ENCODE data around the gene VPS51. TPM values are rescaled to one million over a fixed set of nuclear protein-coding genes. Genes with fewer than 3 reads are reported as not detected.

VPS51 gene
- total RNA-seq, 1 experiment from 2014 or later: 113 TPM

DNA sequence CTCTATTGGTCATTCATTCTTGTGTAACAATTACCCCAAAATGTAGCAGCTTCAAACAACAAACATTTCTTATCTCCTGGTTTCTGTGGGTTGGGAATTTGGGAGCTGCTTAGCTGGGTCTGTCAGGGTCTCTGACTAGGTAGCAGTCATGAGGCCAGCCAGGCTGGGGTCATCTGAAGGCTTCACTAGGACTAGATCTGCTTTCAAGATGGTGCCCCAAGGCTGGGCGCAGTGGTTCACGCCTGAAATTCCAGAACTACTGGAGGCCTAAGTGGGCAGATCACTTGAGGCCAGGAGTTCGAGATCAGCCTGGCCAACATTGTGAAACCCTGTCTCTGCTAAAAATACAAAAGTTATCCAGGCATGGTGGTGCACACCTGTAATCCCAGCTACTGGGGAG lies 60.9 kb downstream of the VPS51 start:
- H3K4me2 ChIP-seq: no peak overlapping the region
- TF ChIP-seq, protein P1, sequence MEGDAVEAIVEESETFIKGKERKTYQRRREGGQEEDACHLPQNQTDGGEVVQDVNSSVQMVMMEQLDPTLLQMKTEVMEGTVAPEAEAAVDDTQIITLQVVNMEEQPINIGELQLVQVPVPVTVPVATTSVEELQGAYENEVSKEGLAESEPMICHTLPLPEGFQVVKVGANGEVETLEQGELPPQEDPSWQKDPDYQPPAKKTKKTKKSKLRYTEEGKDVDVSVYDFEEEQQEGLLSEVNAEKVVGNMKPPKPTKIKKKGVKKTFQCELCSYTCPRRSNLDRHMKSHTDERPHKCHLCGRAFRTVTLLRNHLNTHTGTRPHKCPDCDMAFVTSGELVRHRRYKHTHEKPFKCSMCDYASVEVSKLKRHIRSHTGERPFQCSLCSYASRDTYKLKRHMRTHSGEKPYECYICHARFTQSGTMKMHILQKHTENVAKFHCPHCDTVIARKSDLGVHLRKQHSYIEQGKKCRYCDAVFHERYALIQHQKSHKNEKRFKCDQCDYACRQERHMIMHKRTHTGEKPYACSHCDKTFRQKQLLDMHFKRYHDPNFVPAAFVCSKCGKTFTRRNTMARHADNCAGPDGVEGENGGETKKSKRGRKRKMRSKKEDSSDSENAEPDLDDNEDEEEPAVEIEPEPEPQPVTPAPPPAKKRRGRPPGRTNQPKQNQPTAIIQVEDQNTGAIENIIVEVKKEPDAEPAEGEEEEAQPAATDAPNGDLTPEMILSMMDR (conservative IDR thresholded peaks at IDR 0.05): no peak
- no peak for TF ChIP-seq EZH2 (IDR thresholded peaks at IDR 0.05; ENCODE audit: low read depth)
- POLR2A ChIA-PET (ENCODE audit: unreplicated experiment): interaction anchor here (0.5 to 0.6 kb wide), 2 partner anchors 40 to 98 kb away, joined by 3 to 6 read pairs; partner anchors contain the start of gene ZNHIT2
- H3K9me3 ChIP-seq (ENCODE audit: insufficient read depth, low read depth): no peaks in the 10 kb centered on the region
- no peaks in the 10 kb centered on the region for H3K27me3 ChIP-seq (ENCODE audit: insufficient read depth, low read depth)
- peaks cover 28% of the 10 kb centered on the region for H3F3A ChIP-seq (ENCODE audit: insufficient read depth, low read depth)
- no peaks in the 10 kb centered on the region for H3K9me2 ChIP-seq (ENCODE audit: insufficient read depth)
- no peak overlapping the region for H2AFZ ChIP-seq
- H3K4me3 ChIP-seq: no peak overlapping the region
- intact Hi-C loops (cut with micrococcal nuclease; ENCODE audit: unreplicated experiment): no loop called here
- no TSS peak for BruUV-seq (replicated peaks)
- DNase-seq: no peak
- H3K4me1 ChIP-seq (replicated peaks; ENCODE audit: insufficient read depth): peaks cover 16% of the 10 kb centered on the region
- no peaks in the 10 kb centered on the region for H3K79me2 ChIP-seq (ENCODE audit: low read depth)
- H3K27ac ChIP-seq: no peak overlapping the region
- CTCF ChIA-PET: no interaction called here
- H4K20me1 ChIP-seq (ENCODE audit: insufficient read depth): no peaks in the 10 kb centered on the region
- H3K36me3 ChIP-seq (ENCODE audit: low read depth): no peaks in the 10 kb centered on the region

DNA sequence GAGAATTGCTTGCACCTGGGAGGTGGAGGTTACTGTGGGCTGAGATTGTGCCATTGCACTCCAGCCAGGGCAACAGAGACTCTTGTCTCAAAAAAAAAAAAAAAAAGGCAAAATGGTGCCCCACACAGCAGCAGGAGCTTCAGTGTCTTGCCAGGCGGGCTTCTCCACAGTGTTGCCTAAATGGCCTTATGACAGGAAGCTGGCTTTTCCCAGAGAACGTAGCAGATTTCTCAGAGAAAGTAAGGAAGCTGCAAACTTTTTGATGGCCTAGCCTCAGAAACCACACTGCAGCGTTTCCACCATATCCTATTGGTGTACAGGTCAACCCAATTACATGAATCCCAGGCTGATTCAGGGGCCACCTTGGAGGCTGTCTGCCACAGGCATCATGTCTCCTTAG lies 61.3 kb downstream of the VPS51 start:
- POLR2A ChIA-PET (ENCODE audit: unreplicated experiment): interaction anchor here (0.5 to 0.6 kb wide), 2 partner anchors 40 to 97 kb away, joined by 3 to 6 read pairs; partner anchors contain the start of gene ZNHIT2
- intact Hi-C loops (cut with micrococcal nuclease; ENCODE audit: unreplicated experiment): no loop called here
- BruUV-seq (replicated peaks): no TSS peak
- CTCF ChIA-PET: interaction anchor here (0.6 kb wide), 1 partner anchor 88 kb away, joined by 4 read pairs; no protein-coding TSS in a partner anchor
- Histone ChIP-seq H3K36me3 (ENCODE audit: low read depth) (no peaks in the 10 kb centered on the region), H3K27me3 (ENCODE audit: insufficient read depth, low read depth) (no peaks in the 10 kb centered on the region), H3K4me3 (no peak overlapping the region), H4K20me1 (ENCODE audit: insufficient read depth) (no peaks in the 10 kb centered on the region), H3K4me1 (replicated peaks; ENCODE audit: insufficient read depth) (peaks cover 12% of the 10 kb centered on the region), H3K9me2 (ENCODE audit: insufficient read depth) (no peaks in the 10 kb centered on the region), H3F3A (ENCODE audit: insufficient read depth, low read depth) (peaks cover 24% of the 10 kb centered on the region), H2AFZ (no peak overlapping the region), H3K4me2 (no peak overlapping the region), H3K9me3 (ENCODE audit: insufficient read depth, low read depth) (no peaks in the 10 kb centered on the region), H3K79me2 (ENCODE audit: low read depth) (no peaks in the 10 kb centered on the region), H3K27ac (no peak overlapping the region)
- no peak for DNase-seq
- TF ChIP-seq, protein P1 (conservative IDR thresholded peaks at IDR 0.05): no peak
- no peak for TF ChIP-seq EZH2 (IDR thresholded peaks at IDR 0.05; ENCODE audit: low read depth)

DNA sequence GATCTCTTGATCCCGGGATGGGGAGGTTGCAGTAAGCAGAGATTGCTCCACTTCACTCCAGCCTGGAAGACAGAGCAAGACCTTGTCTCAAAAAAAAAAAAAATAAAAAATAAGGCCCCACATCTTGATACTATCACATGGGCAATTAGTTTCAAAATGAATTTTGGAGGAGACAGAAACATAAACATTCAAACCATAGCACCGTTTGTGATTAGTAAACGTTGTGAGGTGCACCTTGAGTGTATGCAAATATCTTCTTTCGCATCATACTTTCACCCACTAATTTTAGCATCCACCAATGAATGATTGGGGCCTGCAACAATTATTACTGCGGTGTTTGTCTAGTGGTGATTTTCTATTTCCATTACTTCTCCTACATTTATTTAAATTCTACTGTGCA lies 63.0 kb downstream of the VPS51 start:
- no TSS peak for BruUV-seq (replicated peaks)
- ChIA-PET POLR2A (ENCODE audit: unreplicated experiment) (no interaction called here), CTCF (no interaction called here)
- Histone ChIP-seq H3K36me3 (ENCODE audit: low read depth) (no peaks in the 10 kb centered on the region), H3K27me3 (ENCODE audit: insufficient read depth, low read depth) (no peaks in the 10 kb centered on the region), H3K4me3 (no peak overlapping the region), H4K20me1 (ENCODE audit: insufficient read depth) (no peaks in the 10 kb centered on the region), H2AFZ (no peak overlapping the region), H3K27ac (no peak overlapping the region), H3K4me2 (no peak overlapping the region), H3K79me2 (ENCODE audit: low read depth) (no peaks in the 10 kb centered on the region), H3K4me1 (replicated peaks; ENCODE audit: insufficient read depth) (no peaks in the 10 kb centered on the region), H3K9me2 (ENCODE audit: insufficient read depth) (no peaks in the 10 kb centered on the region), H3K9me3 (ENCODE audit: insufficient read depth, low read depth) (no peaks in the 10 kb centered on the region), H3F3A (ENCODE audit: insufficient read depth, low read depth) (peaks cover 16% of the 10 kb centered on the region)
- no peak for TF ChIP-seq EZH2 (IDR thresholded peaks at IDR 0.05; ENCODE audit: low read depth)
- TF ChIP-seq, protein P1 (conservative IDR thresholded peaks at IDR 0.05): no peak
- no peak for DNase-seq
- intact Hi-C loops (cut with micrococcal nuclease; ENCODE audit: unreplicated experiment): no loop called here
